HFF-Myc (cell line): ENCODE measurements around the gene SPTB.

Source experiments
- DNase-seq: peaks from one replicate; pipeline ENCODE4 v3.0.0-alpha.2; 2011; ENCODE audit warnings: low read depth; ENCODE audit errors: extremely low read depth
- H3K4me3 ChIP-seq: replicated peaks from 2 replicates; pipeline ENCODE4 v1.5.1; 2011; ENCODE audit warnings: low read depth, mild to moderate bottlenecking, control low read depth, low read length
- TF ChIP-seq, protein P1 (sequence below): IDR thresholded peaks from 2 replicates; pipeline ENCODE4 v1.5.1; 2012; ENCODE audit warnings: mild to moderate bottlenecking, low read depth, low read length, control low read depth; ENCODE audit errors: missing control alignments

SPTB gene

DNA sequence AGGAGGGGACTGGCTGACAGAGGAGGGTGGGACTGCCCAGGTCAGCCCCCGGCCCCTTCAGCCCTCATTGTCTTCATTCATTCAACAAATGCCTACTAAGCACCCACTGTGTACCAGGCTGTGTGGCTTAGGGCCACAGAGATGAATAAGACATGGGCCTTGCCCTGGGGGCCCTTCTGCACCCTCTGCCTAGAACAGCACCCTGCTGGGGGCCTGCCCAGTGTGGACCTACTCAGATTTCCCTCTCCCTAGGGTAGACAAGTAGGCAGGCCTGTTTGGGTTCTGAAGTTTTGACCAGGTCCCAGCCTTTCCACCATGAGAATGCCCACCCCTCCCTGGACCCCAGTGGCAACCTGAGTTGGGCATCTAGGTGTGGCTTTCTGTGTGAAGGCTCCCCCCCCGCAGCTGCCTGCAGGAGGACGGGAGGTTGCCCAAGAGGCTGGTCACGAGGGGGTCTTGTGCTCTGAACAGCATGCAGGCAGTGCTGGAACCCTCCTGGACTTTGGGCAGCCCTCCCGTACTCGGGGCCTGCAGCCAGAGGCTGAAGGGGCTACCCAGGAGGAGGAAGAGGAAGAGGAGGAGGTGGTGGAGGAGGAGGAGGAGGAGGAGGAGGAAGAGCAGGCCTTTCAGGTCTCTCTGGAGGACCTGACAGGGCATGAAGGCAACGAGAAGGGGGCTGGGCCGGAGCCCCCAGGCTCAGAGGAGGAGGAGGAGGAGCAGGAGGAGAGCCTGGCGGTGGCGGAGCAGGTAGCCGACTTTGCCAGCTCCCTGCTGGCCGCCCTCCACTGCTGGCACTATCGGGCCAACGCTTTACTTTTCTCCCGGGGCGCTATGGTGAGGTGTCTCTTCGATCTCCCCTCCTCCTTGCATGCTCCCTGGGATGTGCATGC is 142.1 kb downstream of the SPTB start:
- H3K4me3 ChIP-seq = no peak overlapping the region

DNA sequence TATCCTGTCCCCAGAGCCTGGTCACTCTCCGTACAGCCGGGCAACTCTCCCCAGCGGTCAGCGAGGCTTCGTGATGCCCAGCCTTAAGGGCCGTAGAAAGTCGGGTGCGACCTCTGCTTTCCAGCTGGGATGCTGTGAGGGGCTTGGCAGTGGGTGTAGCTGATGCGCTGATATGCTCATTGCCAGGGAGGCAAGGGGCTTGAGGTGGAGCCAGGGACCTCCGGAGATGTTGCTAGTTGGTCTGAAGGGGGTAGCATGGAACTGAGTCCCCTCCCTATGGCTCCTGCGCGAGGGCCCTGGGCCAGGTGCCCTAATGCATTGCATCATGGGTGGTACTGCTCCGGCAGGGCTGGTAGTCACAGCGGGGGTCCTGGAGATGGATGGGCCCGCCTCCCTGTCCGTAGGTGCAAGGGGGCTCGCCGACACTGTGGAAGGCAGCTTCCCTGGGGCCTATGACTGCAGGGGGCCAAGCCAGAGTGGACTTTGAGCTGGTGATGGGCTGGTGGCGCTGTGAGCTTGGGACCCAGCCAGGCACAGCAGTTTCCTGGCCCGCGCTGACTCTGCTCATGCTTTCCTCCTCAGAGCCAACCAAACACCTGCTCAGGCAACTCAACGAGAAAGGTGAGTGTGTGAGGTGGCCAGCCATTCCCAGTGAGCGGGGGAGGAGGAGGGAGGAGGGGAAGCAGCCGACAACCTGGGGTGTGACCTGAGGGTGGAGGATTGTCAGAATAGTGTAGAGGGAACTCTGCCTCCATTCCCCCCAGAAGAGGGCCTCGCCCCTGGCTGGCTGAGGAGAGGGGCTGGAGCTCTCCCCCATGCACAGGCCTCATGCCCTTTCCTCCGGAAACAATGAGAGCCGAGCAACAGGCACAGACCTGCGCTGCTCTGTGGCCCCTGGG is 143.2 kb downstream of the SPTB start:
- no peak for DNase-seq
- TF ChIP-seq, protein P1, sequence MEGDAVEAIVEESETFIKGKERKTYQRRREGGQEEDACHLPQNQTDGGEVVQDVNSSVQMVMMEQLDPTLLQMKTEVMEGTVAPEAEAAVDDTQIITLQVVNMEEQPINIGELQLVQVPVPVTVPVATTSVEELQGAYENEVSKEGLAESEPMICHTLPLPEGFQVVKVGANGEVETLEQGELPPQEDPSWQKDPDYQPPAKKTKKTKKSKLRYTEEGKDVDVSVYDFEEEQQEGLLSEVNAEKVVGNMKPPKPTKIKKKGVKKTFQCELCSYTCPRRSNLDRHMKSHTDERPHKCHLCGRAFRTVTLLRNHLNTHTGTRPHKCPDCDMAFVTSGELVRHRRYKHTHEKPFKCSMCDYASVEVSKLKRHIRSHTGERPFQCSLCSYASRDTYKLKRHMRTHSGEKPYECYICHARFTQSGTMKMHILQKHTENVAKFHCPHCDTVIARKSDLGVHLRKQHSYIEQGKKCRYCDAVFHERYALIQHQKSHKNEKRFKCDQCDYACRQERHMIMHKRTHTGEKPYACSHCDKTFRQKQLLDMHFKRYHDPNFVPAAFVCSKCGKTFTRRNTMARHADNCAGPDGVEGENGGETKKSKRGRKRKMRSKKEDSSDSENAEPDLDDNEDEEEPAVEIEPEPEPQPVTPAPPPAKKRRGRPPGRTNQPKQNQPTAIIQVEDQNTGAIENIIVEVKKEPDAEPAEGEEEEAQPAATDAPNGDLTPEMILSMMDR = no peak
- H3K4me3 ChIP-seq = no peak overlapping the region

More for the DNA sequence above, 142.1 kb downstream of the SPTB start:
- DNase-seq = no peak
- TF ChIP-seq, protein P1 = no peak

DNA sequence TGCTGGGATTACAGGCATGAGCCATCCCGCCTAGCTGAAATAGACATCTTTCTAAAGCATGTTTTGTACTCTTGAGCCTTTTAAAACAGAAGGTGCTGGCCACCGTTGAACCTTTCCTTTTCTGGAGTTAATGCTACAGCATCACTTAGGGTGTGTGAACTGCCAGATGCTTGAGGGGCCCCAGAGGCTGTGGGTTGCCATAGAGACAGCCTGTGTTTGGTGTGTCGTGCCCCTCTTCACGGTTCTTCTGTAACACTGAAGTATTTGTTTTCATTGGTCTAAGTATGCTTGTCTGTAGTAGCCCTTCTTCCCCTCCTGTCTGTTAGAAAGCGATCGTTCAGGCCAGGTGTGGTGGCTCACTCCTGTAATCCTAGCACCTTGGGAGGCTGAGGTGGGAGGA is 144.7 kb downstream of the SPTB start:
- H3K4me3 ChIP-seq = no peak overlapping the region

DNA sequence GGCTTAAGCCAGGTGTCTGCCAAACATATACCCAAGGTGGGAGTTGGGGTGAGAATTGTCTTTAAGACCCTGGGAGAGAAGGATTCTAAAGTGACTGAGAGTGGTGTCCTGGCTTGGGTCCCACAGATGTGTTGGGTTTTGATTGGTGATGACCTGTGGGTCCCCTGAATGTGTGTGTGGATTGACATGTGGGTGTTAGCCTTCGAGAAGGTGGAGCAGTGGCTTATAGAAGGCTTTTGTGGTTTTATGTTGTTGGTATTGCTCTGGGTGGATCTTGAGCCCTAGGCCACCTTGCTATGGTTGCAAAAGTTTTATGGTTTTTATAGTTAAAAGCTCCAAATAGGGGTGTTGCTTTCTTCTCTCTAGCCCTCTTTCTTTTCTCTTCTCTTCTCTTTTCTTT is 145.8 kb downstream of the SPTB start:
- TF ChIP-seq, protein P1 = no peak
- no peak for DNase-seq
- no peak overlapping the region for H3K4me3 ChIP-seq

More for the DNA sequence above, 144.7 kb downstream of the SPTB start:
- TF ChIP-seq, protein P1 = no peak
- no peak for DNase-seq

DNA sequence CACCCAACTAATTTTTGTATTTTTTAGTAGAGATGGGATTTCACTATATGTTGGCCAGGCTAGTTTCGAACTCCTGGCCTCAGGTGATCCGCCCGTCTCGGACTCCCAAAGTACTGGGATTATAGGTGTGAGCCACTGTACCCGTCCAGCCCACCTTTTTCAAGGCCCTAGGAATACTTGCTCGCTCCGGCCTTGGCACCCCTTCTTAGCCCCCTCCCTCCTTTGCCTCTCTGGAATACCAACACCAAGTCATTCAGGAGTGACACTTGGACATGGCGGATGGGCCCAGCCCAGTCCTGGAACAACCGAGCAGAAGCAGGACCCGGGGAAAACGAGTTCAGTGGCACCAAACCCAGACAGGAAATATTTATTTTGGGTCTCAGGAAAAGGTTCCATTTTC is 146.4 kb downstream of the SPTB start:
- DNase-seq = no peak
- TF ChIP-seq, protein P1 = no peak
- no peak overlapping the region for H3K4me3 ChIP-seq

DNA sequence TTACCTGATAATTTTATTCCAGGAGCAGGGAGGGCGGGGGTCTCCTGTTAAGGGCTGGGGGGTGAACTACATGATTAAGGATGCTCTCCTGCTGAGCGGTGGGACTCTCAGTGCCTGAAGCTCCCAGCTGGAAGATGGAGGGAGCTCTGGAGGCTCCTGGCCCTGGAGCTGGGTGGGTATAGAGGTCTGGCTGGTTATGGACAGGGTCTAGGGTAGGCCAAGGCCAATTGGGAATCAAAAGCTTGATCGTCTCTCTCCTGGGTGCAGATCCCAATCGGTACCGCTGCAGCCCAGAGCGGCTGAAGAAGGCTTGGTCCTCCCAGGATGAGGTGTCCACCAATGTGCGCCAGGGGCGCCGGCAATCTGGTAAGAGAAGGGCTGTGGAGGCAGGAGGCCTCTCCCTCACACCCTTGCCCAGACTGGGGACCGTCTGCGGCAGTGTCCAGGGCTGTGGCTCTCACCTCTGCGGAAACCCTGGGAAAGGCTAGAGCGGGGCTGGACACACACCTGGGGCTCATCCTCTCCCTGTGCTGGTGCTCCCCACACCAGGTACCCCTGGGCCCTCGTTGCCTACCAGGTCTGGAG is 147.1 kb downstream of the SPTB start:
- TF ChIP-seq, protein P1 = no peak

More for the DNA sequence above, 147.1 kb downstream of the SPTB start:
- no peak overlapping the region for H3K4me3 ChIP-seq
- no peak for DNase-seq
